OCI-LY1 (cell line): Measurements from ENCODE around the gene SMAP1.

Experiments
- EZH2 ChIP-seq: fragments of 200-600 bp; sonication (generic), shearing (Covaris generic); IDR thresholded peaks from 2 replicates; pipeline ENCODE4 v1.8.0; 2017; ENCODE audit warnings: borderline replicate concordance, mixed run types, mild to moderate bottlenecking, antibody characterized with exemption, low read length, moderate library complexity, mixed read lengths
- TF ChIP-seq, protein P1 (sequence below): fragments of 200-600 bp; sonication (generic), shearing (Covaris generic); IDR thresholded peaks from 2 replicates; pipeline ENCODE4 v1.5.1; 2017; ENCODE audit warnings: mild to moderate bottlenecking, antibody characterized with exemption, low read length, moderate library complexity, mixed read lengths

DNA sequence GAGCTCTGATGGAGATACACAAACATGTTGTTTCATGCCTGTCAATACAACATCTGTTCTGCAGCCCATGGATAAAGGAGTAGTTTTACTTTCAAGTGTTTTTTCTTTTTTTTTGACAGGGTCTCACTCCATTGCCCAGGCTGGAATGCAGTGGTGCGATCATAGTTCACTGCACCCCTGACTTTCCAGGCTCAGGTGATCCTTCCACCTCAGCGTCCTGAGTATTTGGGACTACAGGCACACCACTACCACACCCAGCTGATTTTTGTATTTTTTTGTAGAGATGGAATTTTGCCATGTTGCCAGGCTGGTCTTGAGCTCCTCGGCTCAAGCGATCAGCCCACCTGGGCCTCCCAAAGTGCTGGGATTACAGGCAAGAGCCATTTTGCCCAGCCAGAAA lies 97.0 kb downstream of the SMAP1 start:
- TF ChIP-seq, protein P1, sequence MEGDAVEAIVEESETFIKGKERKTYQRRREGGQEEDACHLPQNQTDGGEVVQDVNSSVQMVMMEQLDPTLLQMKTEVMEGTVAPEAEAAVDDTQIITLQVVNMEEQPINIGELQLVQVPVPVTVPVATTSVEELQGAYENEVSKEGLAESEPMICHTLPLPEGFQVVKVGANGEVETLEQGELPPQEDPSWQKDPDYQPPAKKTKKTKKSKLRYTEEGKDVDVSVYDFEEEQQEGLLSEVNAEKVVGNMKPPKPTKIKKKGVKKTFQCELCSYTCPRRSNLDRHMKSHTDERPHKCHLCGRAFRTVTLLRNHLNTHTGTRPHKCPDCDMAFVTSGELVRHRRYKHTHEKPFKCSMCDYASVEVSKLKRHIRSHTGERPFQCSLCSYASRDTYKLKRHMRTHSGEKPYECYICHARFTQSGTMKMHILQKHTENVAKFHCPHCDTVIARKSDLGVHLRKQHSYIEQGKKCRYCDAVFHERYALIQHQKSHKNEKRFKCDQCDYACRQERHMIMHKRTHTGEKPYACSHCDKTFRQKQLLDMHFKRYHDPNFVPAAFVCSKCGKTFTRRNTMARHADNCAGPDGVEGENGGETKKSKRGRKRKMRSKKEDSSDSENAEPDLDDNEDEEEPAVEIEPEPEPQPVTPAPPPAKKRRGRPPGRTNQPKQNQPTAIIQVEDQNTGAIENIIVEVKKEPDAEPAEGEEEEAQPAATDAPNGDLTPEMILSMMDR = no peak
- no peak for TF ChIP-seq EZH2
